Spinal cord (tissue), 10 donors: Measurements from ENCODE around the gene PLA2G2C. TPM values are rescaled to one million over a fixed set of nuclear protein-coding genes. Genes with fewer than 3 reads are reported as not detected.
"Not testable (repeated sequence)": the region's sequence is repeated elsewhere in the genome, so short reads cannot be mapped to it uniquely, and the experiment has no call there.

ENCODE experiments used
- DNase-seq, 6 donors: peaks; one replicate each; pipeline versions ENCODE4 v3.0.0 to v3.0.0-alpha.2; 2013 to 2015; ENCODE audit warnings: low spot score in 6 of 6, low read depth in 4 of 6
- H3K27ac ChIP-seq: one replicate; pipeline ENCODE4 v1.5.1; 2013; ENCODE audit warnings: low read depth, low read length, control low read depth
- H3K27me3 ChIP-seq: one replicate; pipeline ENCODE4 v1.6.1; 2013; ENCODE audit warnings: low read length; ENCODE audit not compliant: control insufficient read depth, insufficient read depth
- H3K36me3 ChIP-seq: one replicate; pipeline ENCODE4 v1.6.1; 2013; ENCODE audit warnings: low read length; ENCODE audit not compliant: control insufficient read depth, insufficient read depth
- H3K4me1 ChIP-seq: one replicate; pipeline ENCODE4 v1.6.1; 2013; ENCODE audit warnings: low read length; ENCODE audit not compliant: control insufficient read depth, insufficient read depth
- H3K4me3 ChIP-seq: one replicate; pipeline ENCODE4 v1.5.1; 2013; ENCODE audit warnings: low read depth, low read length, control low read depth
- H3K9me3 ChIP-seq: one replicate; pipeline ENCODE4 v1.6.1; 2013; ENCODE audit warnings: low read length; ENCODE audit not compliant: control insufficient read depth, insufficient read depth
- WGBS: methylation state at CpG from one replicate; pipeline ENCODE4 v1.1.5; 2013; ENCODE audit warnings: missing lambda C conversion rate; ENCODE audit not compliant: insufficient coverage; 5-methylcytosine and 5-hydroxymethylcytosine counted together
- polyA plus RNA-seq, 2 donors: library from polyadenylated mRNA; unstranded; fragments of 120-200 nt; gene quantifications; one replicate each; pipeline ENCODE4 v1.2.1, GENCODE V29; 2013; ENCODE audit not compliant: insufficient read length in 2 of 2
- total RNA-seq, 2 donors: library from RNA; depleted of rRNA in 1 of 2; stranded (reverse); fragments of 120-200 nt in 1 of 2; fragments of >200 nt in 1 of 2; gene quantifications; one replicate each; pipeline versions ENCODE4 v1.2.3 to v1.2.4, GENCODE V29; 2013 to 2014
- donor health status: healthy.

The PLA2G2C gene
- total and polyA plus RNA-seq, 4 donors: 0.08 to 0.40 TPM; not detected in 2

DNA sequence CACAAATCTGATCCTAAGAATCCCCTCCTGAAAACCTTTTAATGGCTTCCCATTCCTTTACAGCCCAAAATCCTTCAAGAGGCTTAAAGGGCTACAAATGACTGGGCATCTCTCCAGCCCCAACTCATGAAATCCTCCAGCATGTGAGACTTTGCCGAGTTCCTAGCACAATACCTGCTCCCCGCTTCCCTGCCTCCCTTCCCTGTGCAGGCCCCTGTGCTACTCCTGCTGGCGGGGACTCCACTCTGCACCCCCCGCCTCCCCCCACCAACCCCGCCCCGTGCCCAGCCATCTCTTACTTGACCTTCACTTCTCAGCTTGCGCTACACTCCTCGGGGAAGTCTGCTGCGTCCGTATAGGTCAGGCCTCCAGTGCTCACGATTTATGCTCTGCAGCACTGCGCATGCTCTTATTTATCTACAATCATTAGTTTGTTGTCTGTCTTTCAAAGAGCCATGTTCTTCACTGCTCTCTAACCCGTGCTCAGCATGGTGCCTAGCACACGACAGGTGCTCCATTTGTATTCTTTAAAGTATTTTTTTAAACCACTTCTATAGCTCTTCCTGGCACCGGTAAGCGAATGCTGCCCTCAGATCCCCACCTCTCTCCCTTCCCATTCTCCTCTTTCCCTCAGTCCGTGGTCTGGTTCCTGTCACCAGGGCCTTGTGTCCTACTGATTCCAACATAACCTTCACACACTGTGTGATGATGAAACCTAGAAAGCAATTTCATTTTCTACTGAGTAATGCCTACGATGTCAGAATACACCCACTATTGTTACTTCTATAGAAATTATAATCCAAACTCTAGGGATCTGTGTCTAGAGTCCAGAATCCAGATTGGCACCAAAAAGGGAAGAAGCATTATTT is 37.5 kb upstream of the PLA2G2C start:
- Histone ChIP-seq H3K4me1 (peaks cover 6% of the 10 kb centered on the region), H3K4me3 (no peak overlapping the region), H3K27me3 (peaks cover 7% of the 10 kb centered on the region), H3K36me3 (no peaks in the 10 kb centered on the region), H3K27ac (no peak overlapping the region), H3K9me3 (no peaks in the 10 kb centered on the region)
- peak in 2 of 6 donors; percentile 60 to 71 for DNase-seq
- 22% methylated on average over 11 of the region's 18 CpGs for WGBS

DNA sequence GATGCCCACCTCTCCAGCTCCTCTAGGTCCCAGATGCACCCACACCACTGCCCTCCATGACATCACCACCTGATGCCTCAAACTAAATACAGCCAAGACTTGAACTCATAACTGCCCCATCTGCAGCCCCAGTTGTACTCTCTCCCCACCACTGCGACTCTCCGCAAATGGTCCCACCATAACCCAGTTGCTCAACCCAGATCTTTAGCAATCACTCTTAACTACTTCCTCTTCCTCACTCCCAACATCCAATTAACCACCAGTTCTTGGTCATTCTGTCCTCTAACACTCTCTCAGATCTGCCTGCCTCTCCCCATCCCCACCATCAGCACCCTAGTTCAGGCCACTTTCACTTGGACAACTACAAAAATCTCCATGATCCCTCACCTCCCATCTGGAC is 36.8 kb upstream of the PLA2G2C start:
- DNase-seq: no peak
- 98% methylated on average over 2 of the region's 2 CpGs for WGBS
- no peaks in the 10 kb centered on the region for H3K9me3 ChIP-seq
- peaks cover under 1% of the 10 kb centered on the region for H3K4me1 ChIP-seq
- no peak overlapping the region for H3K4me3 ChIP-seq
- no peaks in the 10 kb centered on the region for H3K36me3 ChIP-seq
- peaks cover 6% of the 10 kb centered on the region for H3K27me3 ChIP-seq
- H3K27ac ChIP-seq: no peak overlapping the region

DNA sequence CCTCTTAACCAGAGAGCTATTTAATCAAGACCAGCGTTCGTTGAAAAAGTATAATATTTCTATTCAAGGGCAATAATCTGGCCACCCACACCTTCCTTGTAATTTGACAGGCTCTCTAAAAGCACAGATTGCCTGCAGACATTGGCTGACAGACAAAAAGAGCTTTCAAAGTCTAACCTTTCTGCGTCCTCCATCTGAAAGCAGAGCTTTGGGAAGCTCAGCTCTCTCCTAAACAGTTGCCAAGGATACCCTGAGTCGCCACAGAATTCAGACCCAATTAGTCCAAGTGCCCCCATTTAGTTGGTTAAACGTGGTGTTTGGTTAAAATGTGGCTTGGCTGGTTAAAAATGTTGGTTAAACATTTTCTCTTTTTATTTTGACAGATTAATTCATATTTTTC is 33.7 kb upstream of the PLA2G2C start:
- no peaks in the 10 kb centered on the region for H3K36me3 ChIP-seq
- H3K27me3 ChIP-seq: peaks cover 3% of the 10 kb centered on the region
- DNase-seq: peak in 2 of 6 donors; percentile 72 to 85
- WGBS: 0% methylated on average over 1 of the region's 5 CpGs
- H3K4me1 ChIP-seq: no peaks in the 10 kb centered on the region
- no peak overlapping the region for H3K27ac ChIP-seq
- H3K4me3 ChIP-seq: no peak overlapping the region
- no peaks in the 10 kb centered on the region for H3K9me3 ChIP-seq

DNA sequence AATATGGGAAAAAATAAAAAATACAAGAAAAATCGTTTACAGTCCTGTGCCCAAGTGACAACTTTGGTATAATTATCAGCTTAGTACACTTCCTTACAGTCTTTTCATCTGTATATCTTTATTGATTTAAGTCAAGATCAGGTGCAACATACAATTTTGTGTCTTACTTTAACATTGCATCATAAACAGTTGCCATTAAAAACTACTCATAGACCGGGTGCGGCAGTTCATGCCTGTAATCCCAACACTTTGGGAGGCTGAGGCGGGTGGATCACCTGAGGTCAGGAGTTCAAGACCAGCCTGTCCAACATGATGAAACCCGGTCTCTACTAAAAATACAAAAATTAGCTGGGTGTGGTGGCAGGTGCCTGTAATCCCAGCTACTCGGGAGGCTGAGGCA is 32.7 kb upstream of the PLA2G2C start:
- H3K27ac ChIP-seq, H3K9me3 ChIP-seq, H3K27me3 ChIP-seq, DNase-seq, H3K36me3 ChIP-seq, H3K4me3 ChIP-seq, H3K4me1 ChIP-seq: not testable (repeated sequence)
- WGBS: 95% methylated on average over 5 of the region's 6 CpGs

DNA sequence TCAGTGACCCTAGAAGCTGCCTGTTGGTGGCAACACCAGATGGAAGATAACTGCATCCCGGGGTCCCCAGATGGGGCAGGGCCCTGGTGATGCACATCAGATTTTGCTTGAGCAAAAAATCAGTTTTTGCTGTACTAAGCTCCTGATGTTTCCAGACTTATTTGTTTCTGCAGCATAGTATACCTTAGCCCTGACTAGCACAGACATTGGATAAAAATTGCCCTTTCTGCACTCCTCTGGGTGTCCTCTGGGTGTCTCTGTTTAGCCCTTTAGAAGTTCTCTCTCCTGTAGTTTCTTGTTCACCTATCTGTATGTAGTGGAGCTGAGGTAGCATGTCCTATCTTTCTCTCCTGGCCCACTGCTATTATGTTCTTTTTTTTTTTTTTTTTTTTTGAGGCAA is 30.3 kb upstream of the PLA2G2C start:
- Histone ChIP-seq H3K4me1 (peaks cover 11% of the 10 kb centered on the region), H3K27ac (no peak overlapping the region), H3K9me3 (no peaks in the 10 kb centered on the region), H3K4me3 (no peak overlapping the region), H3K27me3 (peaks cover 9% of the 10 kb centered on the region), H3K36me3 (no peaks in the 10 kb centered on the region)
- 75% methylated on average over 1 of the region's 1 CpG for WGBS
- DNase-seq: no peak

DNA sequence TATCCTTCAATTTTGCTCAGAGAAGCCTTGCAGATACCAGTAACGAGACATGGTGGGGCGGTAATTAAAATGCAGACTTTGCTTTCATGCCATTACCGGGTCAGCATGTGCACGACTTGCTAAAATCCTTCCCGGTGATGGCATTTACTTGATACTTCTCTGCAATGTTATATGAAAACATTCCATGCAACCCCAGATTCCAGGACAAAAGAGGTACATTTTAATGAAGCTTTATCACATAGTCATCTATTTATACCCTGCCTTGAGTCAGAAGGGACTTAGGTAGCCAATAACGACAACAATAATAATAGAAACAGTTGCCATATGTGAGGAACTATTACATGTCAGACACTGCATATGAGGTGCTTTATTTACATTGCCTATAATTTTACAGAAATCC is 29.4 kb upstream of the PLA2G2C start:
- no peaks in the 10 kb centered on the region for H3K9me3 ChIP-seq
- H3K27me3 ChIP-seq: peaks cover 9% of the 10 kb centered on the region
- no peak overlapping the region for H3K27ac ChIP-seq
- H3K4me1 ChIP-seq: peaks cover 11% of the 10 kb centered on the region
- DNase-seq: no peak
- 89% methylated on average over 4 of the region's 6 CpGs for WGBS
- H3K36me3 ChIP-seq: no peaks in the 10 kb centered on the region
- H3K4me3 ChIP-seq: no peak overlapping the region

DNA sequence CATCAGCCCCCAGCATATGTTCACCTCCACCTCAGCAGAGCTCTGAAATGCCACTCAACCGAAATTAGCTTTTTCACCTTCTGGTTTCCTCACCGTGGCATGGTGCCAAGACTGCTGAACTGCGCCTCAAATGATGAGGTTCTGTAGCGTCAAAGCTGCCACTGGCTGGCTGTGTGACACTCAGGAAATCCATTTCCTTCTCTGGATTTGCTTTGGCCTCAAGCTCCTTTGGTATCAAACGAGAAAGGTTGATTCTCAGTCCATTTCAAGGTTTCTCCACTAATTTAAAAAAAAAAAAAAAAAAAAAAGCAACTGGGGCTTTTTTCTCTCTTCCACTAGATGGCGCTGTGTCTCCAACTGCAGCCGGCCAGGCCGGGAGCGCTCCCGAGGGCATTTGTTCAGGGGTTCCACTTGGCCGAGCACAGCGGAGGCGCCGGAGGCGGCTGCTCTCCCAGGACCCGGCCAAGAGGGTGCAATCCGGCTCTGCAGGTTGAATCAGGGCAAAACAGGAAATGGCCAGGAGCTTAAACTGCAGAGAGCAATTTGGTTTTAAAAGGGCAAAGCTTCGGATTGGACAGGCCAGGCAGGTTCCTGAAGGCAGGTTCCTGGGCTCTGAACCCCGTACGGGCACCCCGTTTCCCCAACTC is 26.5 kb upstream of the PLA2G2C start:
- WGBS: 11% methylated on average over 20 of the region's 21 CpGs
- DNase-seq: peak in 3 of 6 donors; percentile 39 to 89 (median 83)
- H3K27ac ChIP-seq: no peak overlapping the region
- H3K9me3 ChIP-seq: no peaks in the 10 kb centered on the region
- no peak overlapping the region for H3K4me3 ChIP-seq
- H3K4me1 ChIP-seq: peaks cover 11% of the 10 kb centered on the region
- no peaks in the 10 kb centered on the region for H3K36me3 ChIP-seq
- H3K27me3 ChIP-seq: peaks cover 9% of the 10 kb centered on the region

DNA sequence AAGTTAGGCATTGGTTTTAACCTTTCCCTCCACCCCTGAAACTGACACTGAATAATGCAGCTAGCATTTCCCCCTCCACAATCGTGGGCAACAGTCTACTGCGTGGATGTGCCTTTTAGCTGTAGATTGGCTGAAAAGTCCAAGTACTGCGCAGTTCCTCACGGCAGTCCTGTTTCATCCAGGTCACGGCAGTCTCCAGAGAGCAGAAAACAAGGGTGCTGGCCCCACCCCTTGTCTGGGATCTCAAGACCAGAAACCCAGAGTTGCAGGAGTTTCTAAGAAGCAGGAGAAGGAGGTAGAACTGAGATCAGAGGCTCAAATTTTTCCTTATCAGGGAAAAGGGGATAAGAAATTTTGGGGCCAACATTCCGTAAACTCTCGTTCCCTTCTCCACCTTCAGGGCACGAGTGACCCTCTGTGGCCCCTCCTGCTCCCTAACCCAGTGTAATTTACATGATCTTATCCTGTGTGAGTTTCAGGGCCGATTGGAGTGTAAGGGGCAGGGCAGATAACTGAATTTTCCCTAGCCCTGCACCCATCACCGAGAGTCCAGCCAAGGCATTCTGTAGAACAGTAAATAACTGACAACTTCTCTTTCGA is 25.9 kb upstream of the PLA2G2C start:
- H3K36me3 ChIP-seq: no peaks in the 10 kb centered on the region
- H3K27me3 ChIP-seq: peaks cover 9% of the 10 kb centered on the region
- DNase-seq: no peak
- no peaks in the 10 kb centered on the region for H3K9me3 ChIP-seq
- no peak overlapping the region for H3K27ac ChIP-seq
- no peak overlapping the region for H3K4me3 ChIP-seq
- H3K4me1 ChIP-seq: peaks cover 11% of the 10 kb centered on the region
- WGBS: 72% methylated on average over 6 of the region's 11 CpGs

DNA sequence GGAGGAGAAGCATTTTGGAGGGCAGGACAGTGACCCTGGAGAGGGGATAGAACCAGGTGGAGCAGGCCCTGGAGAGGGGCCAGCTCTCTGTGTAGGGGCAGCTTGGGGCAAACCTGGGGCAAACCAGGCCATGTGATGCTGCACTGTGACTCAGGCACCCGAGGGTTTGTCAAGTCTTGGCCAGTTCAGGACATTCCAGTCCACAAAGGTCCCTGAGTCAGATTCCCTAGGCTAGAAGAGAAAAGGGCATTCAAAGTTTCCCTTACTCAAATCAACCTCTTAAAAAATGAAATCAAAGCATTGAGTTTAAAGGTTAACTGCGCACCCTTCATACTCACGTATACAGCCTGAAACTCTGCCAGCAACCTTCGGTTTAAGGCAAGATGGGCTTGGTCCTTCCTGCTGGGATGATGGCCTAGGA is 25.2 kb upstream of the PLA2G2C start:
- no peak for DNase-seq
- Histone ChIP-seq H3K4me3 (no peak overlapping the region), H3K36me3 (no peaks in the 10 kb centered on the region), H3K4me1 (peaks cover 11% of the 10 kb centered on the region), H3K9me3 (no peaks in the 10 kb centered on the region), H3K27ac (no peak overlapping the region), H3K27me3 (peaks cover 9% of the 10 kb centered on the region)
- 0% methylated on average over 1 of the region's 4 CpGs for WGBS
